ENCODE data around the gene HNRNPR. TPM values are rescaled to one million over a fixed set of nuclear protein-coding genes. Genes with fewer than 3 reads are reported as not detected.

The HNRNPR gene
- total RNA-seq, 120 experiments from 2014 or later, result 86.5 to 128 (median 105) TPM

Other genes starting within 250 kb of the HNRNPR start
- 100 to 1,000 TPM in 3 of 120 experiments, 10 to 100 TPM in 117; 23.0 to 108 (median 71.6) TPM for gene LUZP1, start 175.4 kb downstream of the HNRNPR start, total RNA-seq
- 1 to 10 TPM in 97 of 120 experiments, under 1 TPM in 23; 0.32 to 8.1 (median 1.5) TPM for gene HTR1D, start 126.8 kb downstream of the HNRNPR start, total RNA-seq
- gene ZNF436, start 25.6 kb upstream of the HNRNPR start, total RNA-seq, result 10 to 100 TPM; 15.3 to 34.8 (median 19.1) TPM
- gene TCEA3, start 80.5 kb upstream of the HNRNPR start, total RNA-seq, result 10 to 100 TPM in 83 of 120 experiments, 1 to 10 TPM in 37; 4.4 to 24.9 (median 11.7) TPM
- gene ASAP3, start 139.9 kb upstream of the HNRNPR start, total RNA-seq, result 10 to 100 TPM; 15.5 to 61.0 (median 27.8) TPM
- 1 to 10 TPM in 1 of 120 experiments, under 1 TPM in 37, not detected in 82; 0.07 to 1.1 (median 0.15) TPM for gene E2F2, start 186.9 kb upstream of the HNRNPR start, total RNA-seq
- gene ID3, start 215.2 kb upstream of the HNRNPR start, total RNA-seq, result 100 to 1,000 TPM in 13 of 120 experiments, 10 to 100 TPM in 107; 20.5 to 247 (median 59.8) TPM

All from dorsolateral prefrontal cortex (tissue), 118 donors.